IPS-20b (cell line): ENCODE measurements around the gene CDK13.

Experiments used
- H3K27ac ChIP-seq: one replicate; pipeline ENCODE4 v1.5.1; 2013; ENCODE audit warnings: low read length
- H3K27me3 ChIP-seq: 2 replicates; pipeline ENCODE4 v1.6.1; 2013; ENCODE audit warnings: mild to moderate bottlenecking, low read length, inconsistent platforms; ENCODE audit not compliant: insufficient read depth
- H3K36me3 ChIP-seq: 2 replicates; pipeline ENCODE4 v1.6.1; 2013; ENCODE audit warnings: low read depth, mild to moderate bottlenecking, inconsistent platforms, low read length, moderate library complexity; ENCODE audit not compliant: insufficient read depth
- H3K4me1 ChIP-seq: 2 replicates; pipeline ENCODE4 v1.6.1; 2013; ENCODE audit warnings: mild to moderate bottlenecking, control low read depth, inconsistent platforms, low read length, moderate library complexity; ENCODE audit not compliant: insufficient read depth
- H3K4me3 ChIP-seq: 2 replicates; pipeline ENCODE4 v1.5.1; 2013; ENCODE audit warnings: mild to moderate bottlenecking, low read length, inconsistent platforms
- H3K9ac ChIP-seq: 2 replicates; pipeline ENCODE4 v1.6.1; 2013; ENCODE audit warnings: low read depth, mild to moderate bottlenecking, inconsistent platforms, low read length, moderate library complexity
- H3K9me3 ChIP-seq: 2 replicates; pipeline ENCODE4 v1.6.1; 2013; ENCODE audit warnings: mild to moderate bottlenecking, low read depth, low read length, inconsistent platforms; ENCODE audit not compliant: insufficient read depth

CDK13 gene

GRCh38 chr7:39951226-39952194 lies 1.5 kb downstream of the CDK13 start:
- no peaks in the 10 kb centered on the region for H3K36me3 ChIP-seq
- peak overlapping the region; percentile 22 for H3K27ac ChIP-seq
- H3K4me3 ChIP-seq, result peak overlapping the region; percentile 93
- H3K9me3 ChIP-seq, result no peaks in the 10 kb centered on the region
- H3K27me3 ChIP-seq, result no peaks in the 10 kb centered on the region
- H3K9ac ChIP-seq, result peak overlapping the region; percentile 85
- H3K4me1 ChIP-seq, result peaks cover 3% of the 10 kb centered on the region; the same call in 1 of the 2 replicates

GRCh38 chr7:39952374-39952773 lies 2.3 kb downstream of the CDK13 start:
- no peak overlapping the region for H3K27ac ChIP-seq
- H3K4me3 ChIP-seq, result peak overlapping the region; percentile 93
- H3K9me3 ChIP-seq, result no peaks in the 10 kb centered on the region
- no peaks in the 10 kb centered on the region for H3K36me3 ChIP-seq
- no peaks in the 10 kb centered on the region for H3K27me3 ChIP-seq
- peaks cover 3% of the 10 kb centered on the region; the same call in 1 of the 2 replicates for H3K4me1 ChIP-seq
- H3K9ac ChIP-seq, result peak overlapping the region; percentile 85

GRCh38 chr7:39952803-39953202 lies 2.7 kb downstream of the CDK13 start:
- H3K4me3 ChIP-seq, result peak overlapping the region; percentile 93
- peaks cover 6% of the 10 kb centered on the region; the same call in 1 of the 2 replicates for H3K4me1 ChIP-seq
- no peaks in the 10 kb centered on the region for H3K9me3 ChIP-seq
- peak overlapping the region; percentile 85; the same call in 1 of the 2 replicates for H3K9ac ChIP-seq
- H3K27me3 ChIP-seq, result no peaks in the 10 kb centered on the region
- H3K36me3 ChIP-seq, result no peaks in the 10 kb centered on the region
- H3K27ac ChIP-seq, result no peak overlapping the region

GRCh38 chr7:39954694-39955093 lies 4.6 kb downstream of the CDK13 start:
- no peaks in the 10 kb centered on the region for H3K9me3 ChIP-seq
- no peak overlapping the region for H3K9ac ChIP-seq
- H3K36me3 ChIP-seq, result no peaks in the 10 kb centered on the region
- no peak overlapping the region for H3K27ac ChIP-seq
- peaks cover 9% of the 10 kb centered on the region; the same call in 1 of the 2 replicates for H3K4me1 ChIP-seq
- H3K4me3 ChIP-seq, result no peak overlapping the region
- H3K27me3 ChIP-seq, result no peaks in the 10 kb centered on the region

GRCh38 chr7:39958038-39958437 lies 8.0 kb downstream of the CDK13 start:
- H3K9me3 ChIP-seq, result no peaks in the 10 kb centered on the region
- H3K27me3 ChIP-seq, result no peaks in the 10 kb centered on the region
- H3K9ac ChIP-seq, result no peak overlapping the region
- H3K4me1 ChIP-seq, result peaks cover 9% of the 10 kb centered on the region; the same call in 1 of the 2 replicates
- H3K27ac ChIP-seq, result no peak overlapping the region
- no peak overlapping the region for H3K4me3 ChIP-seq
- H3K36me3 ChIP-seq, result no peaks in the 10 kb centered on the region

- no peaks in the 10 kb centered on the region for H3K9me3 ChIP-seq
- H3K27me3 ChIP-seq, result no peaks in the 10 kb centered on the region
- no peaks in the 10 kb centered on the region for H3K36me3 ChIP-seq
- no peak overlapping the region for H3K4me3 ChIP-seq
- H3K27ac ChIP-seq, result no peak overlapping the region
- peaks cover 6% of the 10 kb centered on the region; the same call in 1 of the 2 replicates for H3K4me1 ChIP-seq
- H3K9ac ChIP-seq, result no peak overlapping the region
These were observed 17.5 kb downstream of the CDK13 start for GRCh38 chr7:39967406-39968161.

GRCh38 chr7:39969431-39969830 lies 19.4 kb downstream of the CDK13 start:
- H3K9me3 ChIP-seq, result no peaks in the 10 kb centered on the region
- no peak overlapping the region for H3K27ac ChIP-seq
- no peak overlapping the region; the same call in 1 of the 2 replicates for H3K4me3 ChIP-seq
- H3K27me3 ChIP-seq, result no peaks in the 10 kb centered on the region
- H3K4me1 ChIP-seq, result peaks cover 6% of the 10 kb centered on the region; the same call in 1 of the 2 replicates
- H3K36me3 ChIP-seq, result no peaks in the 10 kb centered on the region
- no peak overlapping the region for H3K9ac ChIP-seq

- Histone ChIP-seq H3K27ac (no peak overlapping the region), H3K27me3 (no peaks in the 10 kb centered on the region), H3K9ac (no peak overlapping the region), H3K4me1 (peaks cover 9% of the 10 kb centered on the region; the same call in 1 of the 2 replicates), H3K36me3 (no peaks in the 10 kb centered on the region), H3K9me3 (no peaks in the 10 kb centered on the region), H3K4me3 (no peak overlapping the region)
These were observed 21.9 kb downstream of the CDK13 start for GRCh38 chr7:39971924-39972323.

GRCh38 chr7:39973801-39974200 lies 23.7 kb downstream of the CDK13 start:
- H3K4me3 ChIP-seq, result no peak overlapping the region
- H3K9me3 ChIP-seq, result no peaks in the 10 kb centered on the region
- H3K27ac ChIP-seq, result no peak overlapping the region
- no peaks in the 10 kb centered on the region for H3K36me3 ChIP-seq
- peaks cover 24% of the 10 kb centered on the region; the same call in 1 of the 2 replicates for H3K4me1 ChIP-seq
- H3K27me3 ChIP-seq, result no peaks in the 10 kb centered on the region
- H3K9ac ChIP-seq, result no peak overlapping the region

- Histone ChIP-seq H3K36me3 (no peaks in the 10 kb centered on the region), H3K4me1 (peaks cover 26% of the 10 kb centered on the region; the same call in 1 of the 2 replicates), H3K27me3 (no peaks in the 10 kb centered on the region), H3K4me3 (peak overlapping the region; percentile 42; the same call in 1 of the 2 replicates), H3K27ac (no peak overlapping the region), H3K9ac (peak overlapping the region; percentile 55), H3K9me3 (no peaks in the 10 kb centered on the region)
These were observed 28.3 kb downstream of the CDK13 start for GRCh38 chr7:39978230-39978934.
